CD4-positive, CD25-positive, alpha-beta regulatory T cell (primary cell): ENCODE data around the gene SLC12A7. TPM values are rescaled to one million over a fixed set of nuclear protein-coding genes. Genes with fewer than 3 reads are reported as not detected.
A peak's percentile ranks its signal among the peaks of the same experiment; 100 is the strongest.

Experiments
- ATAC-seq, 2 donors: fragments of 150-1000 bp; cut with Tn5 transposase; one replicate each; pipeline ENCODE4 v1.10.0; 2021; ENCODE audit warnings: low read depth in 2 of 2, moderate number of reproducible peaks in 2 of 2, moderate library complexity in 1 of 2
- DNase-seq, 3 donors: peaks; one replicate each; pipeline versions ENCODE4 v3.0.0 to v3.0.0-alpha.2; 2012 to 2022; ENCODE audit warnings: mixed read lengths in 1 of 3
- H3K27ac ChIP-seq: one replicate; pipeline ENCODE4 v1.7.0; 2013; ENCODE audit warnings: mild to moderate bottlenecking, low read length; ENCODE audit not compliant: insufficient read depth, poor library complexity, severe bottlenecking
- H3K27me3 ChIP-seq: one replicate; pipeline ENCODE4 v1.7.0; 2013; ENCODE audit warnings: low read length; ENCODE audit not compliant: control insufficient read depth, insufficient read depth
- H3K36me3 ChIP-seq: one replicate; pipeline ENCODE4 v1.7.0; 2013; ENCODE audit warnings: mild to moderate bottlenecking, low read length, moderate library complexity; ENCODE audit not compliant: control insufficient read depth, insufficient read depth
- H3K4me1 ChIP-seq: 2 replicates; pipeline ENCODE4 v1.7.0; 2013; ENCODE audit warnings: mild to moderate bottlenecking, low read length; ENCODE audit not compliant: insufficient read depth, control insufficient read depth, poor library complexity, severe bottlenecking
- H3K4me3 ChIP-seq: one replicate; pipeline ENCODE4 v1.7.0; 2013; ENCODE audit warnings: low read depth, mild to moderate bottlenecking, low read length, moderate library complexity
- H3K9me3 ChIP-seq, 2 experiments: 1 replicate in 1 of 2; 2 replicates in 1 of 2; pipeline ENCODE4 v1.7.0; 2013; ENCODE audit warnings: low read length in 2 of 2, mild to moderate bottlenecking in 1 of 2, moderate library complexity in 1 of 2; ENCODE audit not compliant: control insufficient read depth in 2 of 2
- H3K27ac Mint-ChIP-seq, 3 donors: one replicate each; pipeline ENCODE4 v1.8.0; 2020 to 2022; ENCODE audit warnings: mild to moderate bottlenecking in 3 of 3, mixed read lengths in 3 of 3, moderate library complexity in 2 of 3
- H3K27me3 Mint-ChIP-seq: one replicate; pipeline ENCODE4 v1.8.0; 2022; ENCODE audit warnings: mild to moderate bottlenecking, mixed read lengths
- H3K36me3 Mint-ChIP-seq: one replicate; pipeline ENCODE4 v1.8.0; 2020; ENCODE audit warnings: mixed read lengths
- H3K4me1 Mint-ChIP-seq, 4 donors: one replicate each; pipeline ENCODE4 v1.8.0; 2020 to 2022; ENCODE audit warnings: mixed read lengths in 4 of 4, mild to moderate bottlenecking in 1 of 4
- H3K4me3 Mint-ChIP-seq, 4 donors: one replicate each; pipeline ENCODE4 v1.8.0; 2020 to 2022; ENCODE audit warnings: mild to moderate bottlenecking in 4 of 4, mixed read lengths in 4 of 4, moderate library complexity in 3 of 4
- H3K9me3 Mint-ChIP-seq, 7 donors: one replicate each; pipeline ENCODE4 v1.8.0; 2020 to 2022; ENCODE audit warnings: mixed read lengths in 7 of 7, mild to moderate bottlenecking in 3 of 7, moderate library complexity in 2 of 7
- polyA plus RNA-seq, 4 donors: library from polyadenylated mRNA; unstranded; fragments of 300-500 nt; fragmentation: Illumina TruSeq; gene quantifications; one replicate each; pipeline ENCODE4 v1.2.3, GENCODE V29; 2021
- total RNA-seq: library from RNA; stranded (reverse); gene quantifications from one replicate; pipeline ENCODE4 v1.2.3, GENCODE V29; 2022

The SLC12A7 gene
- total and polyA plus RNA-seq, 5 donors from 2014 or later, result 2.2 to 16.0 (median 7.0) TPM

DNA sequence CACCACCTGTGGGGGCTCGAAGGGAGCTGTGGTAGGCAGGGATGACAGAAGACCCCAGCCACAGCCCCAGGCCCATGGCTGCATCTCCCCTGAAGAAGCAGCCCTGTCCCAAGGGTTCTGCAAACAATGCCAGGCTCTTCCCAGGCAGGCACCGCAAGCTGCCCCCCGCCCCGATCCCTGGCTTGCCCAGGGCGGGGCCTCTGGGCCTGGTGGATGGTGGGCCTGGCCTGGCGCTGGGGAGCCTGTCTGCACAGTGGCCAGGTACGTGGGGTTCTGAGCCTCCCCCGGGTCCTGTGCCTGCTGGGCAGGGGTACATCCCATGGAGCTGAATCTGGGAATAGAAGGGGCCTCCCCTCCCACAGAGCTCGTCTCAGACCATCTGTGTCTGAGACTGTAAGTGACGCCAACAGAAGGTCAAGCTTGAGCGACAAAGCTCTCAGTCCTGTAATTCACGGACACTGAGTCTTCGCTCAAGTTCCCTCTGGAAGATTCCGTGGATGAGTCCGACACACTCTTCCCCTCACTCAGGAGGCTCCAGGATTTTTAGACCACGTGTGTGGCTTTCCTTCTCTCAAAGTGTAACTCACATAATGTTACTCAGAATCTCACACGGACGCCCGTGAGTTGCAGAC, 4.4 kb upstream of the SLC12A7 start:
- H3K36me3 ChIP-seq, result no peaks in the 10 kb centered on the region
- H3K27ac Mint-ChIP-seq, result no peak overlapping the region
- peaks cover 0 to 6% (median 0%) of the 10 kb centered on the region in 4 donors for H3K4me1 Mint-ChIP-seq
- H3K27me3 ChIP-seq, result no peaks in the 10 kb centered on the region
- DNase-seq (no peak), ATAC-seq (no peak)
- H3K27ac ChIP-seq, result no peak overlapping the region
- no peaks in the 10 kb centered on the region for H3K4me1 ChIP-seq
- no peaks in the 10 kb centered on the region for H3K27me3 Mint-ChIP-seq
- H3K4me3 ChIP-seq, result no peak overlapping the region
- no peak overlapping the region for H3K4me3 Mint-ChIP-seq
- no peaks in the 10 kb centered on the region for H3K36me3 Mint-ChIP-seq
- H3K9me3 ChIP-seq, result no peaks in the 10 kb centered on the region
- H3K9me3 Mint-ChIP-seq, result no peaks in the 10 kb centered on the region

DNA sequence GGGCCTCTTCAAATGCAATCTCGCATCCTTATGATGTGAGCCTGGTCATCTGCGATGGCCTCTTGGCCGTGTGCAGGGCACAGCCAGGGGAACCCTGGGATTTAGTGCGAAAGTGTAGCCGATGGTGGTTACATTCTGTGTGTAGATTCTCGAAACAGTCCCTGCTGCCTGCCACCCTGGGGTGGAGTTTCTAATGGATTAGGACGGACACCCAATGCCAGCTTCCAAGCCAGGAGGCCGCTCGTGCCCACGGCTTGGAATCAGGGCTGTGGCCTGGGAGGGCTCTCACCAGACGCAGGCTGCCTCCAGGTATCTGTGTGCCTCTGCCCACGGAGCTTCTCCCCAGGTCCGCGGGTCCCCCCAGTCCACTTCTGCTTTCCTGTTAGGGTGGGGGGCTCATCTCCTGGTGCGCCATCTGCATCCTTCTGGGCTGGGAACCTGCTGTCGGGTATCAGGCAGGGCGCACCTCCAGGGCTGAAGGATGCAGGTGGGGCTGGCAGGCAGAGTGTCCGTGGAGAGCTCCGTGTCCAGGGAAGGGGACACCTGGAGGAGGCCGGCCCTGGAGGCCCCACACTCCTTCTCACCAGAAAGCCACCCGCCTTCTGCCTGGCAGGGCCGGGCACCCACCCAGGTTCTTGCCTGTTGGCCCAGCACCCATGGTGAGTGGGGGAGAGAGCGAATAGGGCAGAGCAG, 3.4 kb upstream of the SLC12A7 start:
- Histone ChIP-seq H3K9me3 (no peaks in the 10 kb centered on the region), H3K27ac (no peak overlapping the region), H3K27me3 (no peaks in the 10 kb centered on the region), H3K4me3 (no peak overlapping the region), H3K36me3 (no peaks in the 10 kb centered on the region), H3K4me1 (peaks cover 9% of the 10 kb centered on the region)
- Mint-ChIP-seq H3K4me1 (peaks cover 0 to 11% (median 1%) of the 10 kb centered on the region in 4 donors), H3K36me3 (no peaks in the 10 kb centered on the region), H3K4me3 (peak overlapping the region in 1 of 4 donors; percentile 57), H3K27ac (no peak overlapping the region), H3K9me3 (no peaks in the 10 kb centered on the region), H3K27me3 (no peaks in the 10 kb centered on the region)
- ATAC-seq, result no peak
- DNase-seq, result no peak

DNA sequence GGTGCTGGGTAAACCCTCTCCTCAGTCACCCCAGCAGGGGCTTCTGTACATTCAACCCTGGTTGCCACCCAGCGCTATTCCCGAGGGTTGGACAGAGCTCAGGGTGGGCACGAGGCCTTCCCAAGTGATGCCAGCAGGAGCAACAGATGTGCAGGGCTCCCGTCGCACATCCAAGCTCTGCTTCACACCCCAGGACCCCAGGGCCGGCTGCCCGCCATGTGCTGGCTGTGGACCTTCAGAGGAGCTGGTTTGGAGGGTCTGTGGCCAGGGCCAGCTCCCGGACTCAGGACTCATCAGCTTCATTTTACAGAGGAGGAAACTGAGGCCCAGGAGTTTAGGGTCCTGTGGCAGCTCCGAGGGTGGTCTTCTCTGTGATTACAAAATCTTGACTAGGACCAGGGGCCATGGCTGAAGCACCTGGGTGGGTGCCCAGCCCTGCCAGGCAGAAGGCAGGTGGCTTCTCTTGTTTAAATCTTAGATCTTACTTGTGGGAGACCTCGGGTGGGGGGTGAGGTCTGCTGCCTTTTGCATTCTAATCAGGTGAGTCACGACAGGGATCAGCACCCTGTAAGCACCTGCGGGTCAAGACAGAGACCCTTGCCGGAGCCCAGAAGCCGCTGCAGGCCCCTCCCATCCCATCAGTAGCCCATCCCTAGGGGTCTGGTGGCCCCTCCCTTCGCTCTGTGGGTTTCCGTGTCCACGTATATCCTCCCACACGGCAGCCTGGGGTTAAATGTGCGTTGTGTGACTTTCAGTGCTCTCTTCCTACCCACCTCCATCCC, 2.1 kb upstream of the SLC12A7 start:
- Histone ChIP-seq H3K36me3 (no peaks in the 10 kb centered on the region), H3K4me3 (no peak overlapping the region), H3K27me3 (no peaks in the 10 kb centered on the region), H3K9me3 (no peaks in the 10 kb centered on the region), H3K27ac (no peak overlapping the region), H3K4me1 (peaks cover 22% of the 10 kb centered on the region)
- Mint-ChIP-seq H3K4me3 (peak overlapping the region in 3 of 4 donors; percentile 56 to 75 (median 61)), H3K9me3 (no peaks in the 10 kb centered on the region), H3K27me3 (no peaks in the 10 kb centered on the region), H3K4me1 (peaks cover 0 to 23% (median 3%) of the 10 kb centered on the region in 4 donors), H3K27ac (peak overlapping the region in 1 of 3 donors; percentile 82), H3K36me3 (no peaks in the 10 kb centered on the region)
- ATAC-seq (no peak), DNase-seq (no peak)

DNA sequence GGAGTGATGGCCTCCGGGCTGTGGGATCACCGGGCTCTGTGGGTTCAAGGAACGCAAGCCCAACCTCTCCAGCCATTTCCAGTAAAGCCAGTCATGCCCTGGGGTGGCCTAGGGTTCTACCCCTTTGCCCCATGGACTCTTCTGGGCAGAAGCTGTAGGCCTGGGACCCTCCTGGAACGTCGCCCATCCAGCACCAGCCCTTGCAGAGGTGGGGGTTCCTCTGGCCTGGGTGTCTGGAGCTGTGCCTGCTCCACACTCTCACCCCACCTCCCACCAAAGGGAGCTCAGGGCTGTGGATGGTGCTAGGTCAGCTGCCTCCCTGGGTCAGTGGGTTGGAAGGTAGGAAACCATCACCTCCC, 1.4 kb upstream of the SLC12A7 start:
- peak overlapping the region in 3 of 4 donors; percentile 66 to 79 (median 75) for H3K4me3 Mint-ChIP-seq
- Histone ChIP-seq H3K9me3 (no peaks in the 10 kb centered on the region), H3K27me3 (no peaks in the 10 kb centered on the region), H3K4me3 (no peak overlapping the region), H3K4me1 (peaks cover 28% of the 10 kb centered on the region), H3K36me3 (no peaks in the 10 kb centered on the region), H3K27ac (no peak overlapping the region)
- ATAC-seq (no peak), DNase-seq (no peak)
- H3K9me3 Mint-ChIP-seq, result no peaks in the 10 kb centered on the region
- no peak overlapping the region for H3K27ac Mint-ChIP-seq
- no peaks in the 10 kb centered on the region for H3K36me3 Mint-ChIP-seq
- H3K4me1 Mint-ChIP-seq, result peaks cover 0 to 26% (median 4%) of the 10 kb centered on the region in 4 donors
- H3K27me3 Mint-ChIP-seq, result no peaks in the 10 kb centered on the region

GRCh38 chr5:1112596-1113331, 901 bp upstream of the SLC12A7 start:
- H3K9me3 ChIP-seq, result no peaks in the 10 kb centered on the region
- no peak for ATAC-seq
- H3K36me3 ChIP-seq, result no peaks in the 10 kb centered on the region
- Mint-ChIP-seq H3K27me3 (no peaks in the 10 kb centered on the region), H3K4me1 (peaks cover 0 to 28% (median 7%) of the 10 kb centered on the region in 4 donors), H3K36me3 (no peaks in the 10 kb centered on the region), H3K27ac (peak overlapping the region in 1 of 3 donors; percentile 7), H3K9me3 (no peaks in the 10 kb centered on the region), H3K4me3 (peak overlapping the region in 3 of 4 donors; percentile 66 to 79 (median 75))
- H3K4me3 ChIP-seq, result no peak overlapping the region
- no peak overlapping the region for H3K27ac ChIP-seq
- no peak for DNase-seq
- H3K27me3 ChIP-seq, result no peaks in the 10 kb centered on the region
- H3K4me1 ChIP-seq, result peaks cover 33% of the 10 kb centered on the region

GRCh38 chr5:1111241-1111726, 579 bp downstream of the SLC12A7 start:
- DNase-seq (peak; percentile 27 to 35 (median 29)), ATAC-seq (peak in 1 of 2 donors; percentile 7)
- Histone ChIP-seq H3K27ac (peak overlapping the region; percentile 69), H3K4me1 (peaks cover 48% of the 10 kb centered on the region), H3K36me3 (no peaks in the 10 kb centered on the region), H3K9me3 (no peaks in the 10 kb centered on the region), H3K4me3 (peak overlapping the region; percentile 53), H3K27me3 (no peaks in the 10 kb centered on the region)
- H3K4me1 Mint-ChIP-seq, result peaks cover 0 to 40% (median 14%) of the 10 kb centered on the region in 4 donors
- peak overlapping the region; percentile 68 to 93 (median 86) for H3K4me3 Mint-ChIP-seq
- no peaks in the 10 kb centered on the region for H3K9me3 Mint-ChIP-seq
- peak overlapping the region; percentile 26 to 87 (median 78) for H3K27ac Mint-ChIP-seq
- H3K36me3 Mint-ChIP-seq, result no peaks in the 10 kb centered on the region
- H3K27me3 Mint-ChIP-seq, result no peaks in the 10 kb centered on the region
